GM12801 (cell line): Measurements from ENCODE around the gene SULT1C2.

Experiments
- CTCF ChIP-seq: IDR thresholded peaks from one replicate; pipeline ENCODE4 v1.5.1; 2011; ENCODE audit warnings: control low read depth; ENCODE audit not compliant: insufficient read length; ENCODE audit errors: extremely low read depth

Gene SULT1C2

GRCh38 chr2:108260773-108261172 is 27.9 kb upstream of the SULT1C2 start:
- TF ChIP-seq CTCF, result no peak

- TF ChIP-seq CTCF, result no peak
These were observed 26.7 kb upstream of the SULT1C2 start for GRCh38 chr2:108262036-108262435.

GRCh38 chr2:108263401-108263800 is 25.3 kb upstream of the SULT1C2 start:
- TF ChIP-seq CTCF, result no peak

GRCh38 chr2:108266218-108266617 is 22.5 kb upstream of the SULT1C2 start:
- no peak for TF ChIP-seq CTCF

- no peak for TF ChIP-seq CTCF
These were observed 21.6 kb upstream of the SULT1C2 start for GRCh38 chr2:108267101-108267500.

GRCh38 chr2:108268001-108268400 is 20.7 kb upstream of the SULT1C2 start:
- no peak for TF ChIP-seq CTCF

- TF ChIP-seq CTCF, result no peak
These were observed 18.3 kb upstream of the SULT1C2 start for GRCh38 chr2:108270346-108270745.
